B cell (primary cell): Measurements from ENCODE around the gene B9D2. TPM values are rescaled to one million over a fixed set of nuclear protein-coding genes. Genes with fewer than 3 reads are reported as not detected.

ENCODE experiments used
- ATAC-seq: fragments of 200-7000 bp; cut with Tn5 transposase; one replicate; pipeline ENCODE4 v1.10.0; 2021; ENCODE audit warnings: low read depth, mild to moderate bottlenecking, moderate number of reproducible peaks, moderate library complexity
- CTCF ChIA-PET: fragments of 350-600 bp; sonication (Branson Sonifier 250); formaldehyde crosslinking; loops from one replicate; lab custom pipeline; 2021; ENCODE audit warnings: antibody characterized with exemption, inconsistent platforms; lab: Charles Lee
- POLR2A ChIA-PET: fragments of 350-600 bp; sonication (Branson Sonifier 250); formaldehyde crosslinking; loops from one replicate; lab custom pipeline; 2021; ENCODE audit warnings: antibody characterized with exemption; lab: Charles Lee
- DNase-seq: peaks from one replicate; pipeline ENCODE4 v3.0.0; 2013
- H2AFZ ChIP-seq: 2 replicates; pipeline ENCODE4 v1.6.1; 2012; ENCODE audit warnings: mild to moderate bottlenecking, low read depth, low read length; ENCODE audit not compliant: insufficient read depth, poor library complexity, severe bottlenecking
- H3K27ac ChIP-seq, 2 donors: 1 replicate in 1 of 2; 2 replicates in 1 of 2; pipeline ENCODE4 v1.5.1; 2012 to 2013; ENCODE audit warnings: low read length in 2 of 2, mild to moderate bottlenecking in 2 of 2, moderate library complexity in 1 of 2
- H3K27me3 ChIP-seq, 4 experiments: fragments of 200-600 bp in 1 of 4; sonication (generic) in 1 of 4; replicated peaks in 1 of 4; 1 replicate in 2 of 4; 2 replicates in 2 of 4; pipeline versions ENCODE4 v1.6.1 to v1.7.0; 2013 to 2016; ENCODE audit warnings: low read length in 3 of 4, mild to moderate bottlenecking in 2 of 4, mixed read lengths in 1 of 4, moderate library complexity in 1 of 4; ENCODE audit not compliant: insufficient read depth in 4 of 4, control insufficient read depth in 3 of 4; ENCODE audit errors: control extremely low read depth in 1 of 4
- H3K36me3 ChIP-seq, 2 experiments: replicated peaks in 1 of 2; 1 replicate in 1 of 2; 2 replicates in 1 of 2; pipeline versions ENCODE4 v1.6.1 to v1.7.1; 2013; ENCODE audit warnings: low read length in 1 of 2; ENCODE audit not compliant: insufficient read depth in 2 of 2, control insufficient read depth in 1 of 2; ENCODE audit errors: control extremely low read depth in 1 of 2, extremely low read depth in 1 of 2
- H3K4me1 ChIP-seq, 2 donors: fragments of 200-600 bp in 1 of 2; sonication (generic) in 1 of 2; 1 replicate in 1 of 2; 2 replicates in 1 of 2; pipeline versions ENCODE4 v1.5.1 to v1.6.1; 2013 to 2017; ENCODE audit warnings: low read length in 2 of 2; ENCODE audit not compliant: control insufficient read depth in 2 of 2, insufficient read depth in 2 of 2
- H3K4me2 ChIP-seq: replicated peaks from 2 replicates; pipeline ENCODE3; 2012; ENCODE audit warnings: mild to moderate bottlenecking, low read depth, low read length; ENCODE audit not compliant: poor library complexity, severe bottlenecking
- H3K4me3 ChIP-seq, 5 experiments: fragments of 200-600 bp in 1 of 5; sonication (generic) in 1 of 5; 1 replicate in 3 of 5; 2 replicates in 2 of 5; pipeline versions ENCODE4 v1.5.1 to v1.7.0; 2011 to 2016; ENCODE audit warnings: low read length in 4 of 5, mild to moderate bottlenecking in 4 of 5, low read depth in 2 of 5, control low read depth in 1 of 5, moderate library complexity in 1 of 5; ENCODE audit not compliant: insufficient read depth in 1 of 5; ENCODE audit errors: control extremely low read depth in 1 of 5, extremely low read depth in 1 of 5
- H3K79me2 ChIP-seq: fragments of 200-600 bp; sonication (generic); one replicate; pipeline ENCODE4 v1.6.0; 2016; ENCODE audit warnings: low read length; ENCODE audit not compliant: control insufficient read depth, insufficient read depth
- H3K9ac ChIP-seq: fragments of 200-600 bp; sonication (generic); 2 replicates; pipeline ENCODE4 v1.6.1; 2017; ENCODE audit warnings: mild to moderate bottlenecking, low read length, moderate library complexity
- H3K9me3 ChIP-seq, 3 donors: one replicate each; pipeline versions ENCODE4 v1.6.1 to v1.7.1; 2013; ENCODE audit warnings: low read length in 2 of 3; ENCODE audit not compliant: control insufficient read depth in 2 of 3, insufficient read depth in 1 of 3; ENCODE audit errors: control extremely low read depth in 1 of 3
- H4K20me1 ChIP-seq: 2 replicates; pipeline ENCODE4 v1.6.0; 2012; ENCODE audit warnings: mild to moderate bottlenecking, low read length; ENCODE audit not compliant: insufficient read depth, control insufficient read depth, poor library complexity, severe bottlenecking
- H3K27ac Mint-ChIP-seq: one replicate; pipeline ENCODE4 v1.8.0; 2021; ENCODE audit warnings: mixed read lengths
- H3K27me3 Mint-ChIP-seq: one replicate; pipeline ENCODE4 v1.8.0; 2021; ENCODE audit warnings: mixed read lengths
- H3K4me1 Mint-ChIP-seq: one replicate; pipeline ENCODE4 v1.8.0; 2021; ENCODE audit warnings: mixed read lengths
- H3K4me3 Mint-ChIP-seq: one replicate; pipeline ENCODE4 v1.8.0; 2021; ENCODE audit warnings: mixed read lengths
- H3K9me3 Mint-ChIP-seq: one replicate; pipeline ENCODE4 v1.8.0; 2022; ENCODE audit warnings: mixed read lengths; ENCODE audit not compliant: insufficient read depth
- CTCF ChIP-seq: fragments of 200-600 bp; IDR thresholded peaks from one replicate; pipeline ENCODE4 v1.8.0; 2022; ENCODE audit warnings: antibody characterized with exemption, mild to moderate bottlenecking
- EZH2 ChIP-seq: IDR thresholded peaks from 2 replicates; pipeline ENCODE4 v1.6.1; 2012; ENCODE audit warnings: borderline replicate concordance, low read depth, mild to moderate bottlenecking, moderate library complexity, low read length; ENCODE audit not compliant: insufficient read depth, poor library complexity, severe bottlenecking
- WGBS: methylation state at CpG from one replicate; pipeline ENCODE4 v1.1.5; 2013; ENCODE audit warnings: missing lambda C conversion rate; ENCODE audit not compliant: insufficient coverage; 5-methylcytosine and 5-hydroxymethylcytosine counted together
- intact Hi-C: fragments of 100-400 bp; cut with micrococcal nuclease; formaldehyde crosslinking; loops from one replicate; pipeline ENCODE4 v1.10.0; 2022
- polyA plus RNA-seq: library from polyadenylated mRNA; depleted of rRNA; stranded (reverse); fragments of >200 nt; gene quantifications from 2 replicates; pipeline ENCODE4 v1.2.3, GENCODE V29; 2012
- total RNA-seq, 2 donors: library from RNA; stranded (reverse); fragments of 120-200 nt in 1 of 2; gene quantifications; 1 replicate in 1 of 2; 2 replicates in 1 of 2; pipeline versions ENCODE4 v1.2.3 to v1.2.4, GENCODE V29; 2013 to 2022

B9D2 gene
- total and polyA plus RNA-seq, 2 donors (not counting 1 experiment from before 2014, with no cell fraction given): 9.9 to 17.5 TPM

- no peak for TF ChIP-seq CTCF
- H3K9me3 ChIP-seq: no peaks in the 10 kb centered on the region
- H3K4me1 Mint-ChIP-seq: peaks cover 48% of the 10 kb centered on the region
- ATAC-seq (no peak), DNase-seq (no peak)
- POLR2A ChIA-PET: interaction anchor here (0.6 to 5.0 kb wide), 16 partner anchors 10 to 225 kb away, joined by 3 to 69 read pairs (median 6); partner anchors contain the start of genes B9D2 and HNRNPUL1
- peak overlapping the region; percentile 92 for H3K27ac Mint-ChIP-seq
- CTCF ChIA-PET: interaction anchor here (0.6 to 7.6 kb wide), 19 partner anchors 11 to 378 kb away, joined by 3 to 130 read pairs (median 7); partner anchors contain the start of genes B9D2, CCDC97 and HNRNPUL1
- H3K4me3 Mint-ChIP-seq: peak overlapping the region; percentile 93
- intact Hi-C loops: no loop called here
- 0% methylated on average over 10 of the region's 12 CpGs for WGBS
- H3K27ac ChIP-seq: peak overlapping the region; percentile 79 to 91
- H3K4me1 ChIP-seq: peaks cover 28 to 33% of the 10 kb centered on the region in 2 donors
- H3K9ac ChIP-seq: peak overlapping the region; percentile 88
- peak overlapping the region; percentile 67 to 100 (median 92) for H3K4me3 ChIP-seq
- H3K27me3 ChIP-seq: no peaks in the 10 kb centered on the region
- H3K36me3 ChIP-seq: peaks cover 0 to 13% of the 10 kb centered on the region in 2 experiments
- H3K27me3 Mint-ChIP-seq: no peaks in the 10 kb centered on the region
- H2AFZ ChIP-seq: peak overlapping the region; percentile 50
- H4K20me1 ChIP-seq: peaks cover 64% of the 10 kb centered on the region
- no peaks in the 10 kb centered on the region for H3K9me3 Mint-ChIP-seq
- peaks cover 59% of the 10 kb centered on the region for H3K79me2 ChIP-seq
- H3K4me2 ChIP-seq: peak overlapping the region; percentile 95
Measured at GRCh38 chr19:41352279-41352608, 11.7 kb downstream of the B9D2 start.

- Histone ChIP-seq H3K4me1 (peaks cover 28 to 37% of the 10 kb centered on the region in 2 donors), H3K4me2 (peak overlapping the region; percentile 95), H3K9me3 (no peaks in the 10 kb centered on the region), H3K4me3 (peak overlapping the region; percentile 67 to 100 (median 92)), H2AFZ (peak overlapping the region; percentile 63), H4K20me1 (peaks cover 70% of the 10 kb centered on the region), H3K27me3 (no peaks in the 10 kb centered on the region), H3K36me3 (peaks cover 0 to 19% of the 10 kb centered on the region in 2 experiments), H3K79me2 (peaks cover 65% of the 10 kb centered on the region), H3K27ac (peak overlapping the region; percentile 79 to 91), H3K9ac (peak overlapping the region; percentile 88)
- Mint-ChIP-seq H3K9me3 (no peaks in the 10 kb centered on the region), H3K27ac (peak overlapping the region; percentile 92), H3K4me3 (peak overlapping the region; percentile 93), H3K4me1 (peaks cover 43% of the 10 kb centered on the region), H3K27me3 (no peaks in the 10 kb centered on the region)
- ChIA-PET CTCF (interaction anchor here (0.6 to 7.6 kb wide), 18 partner anchors 11 to 377 kb away, joined by 3 to 130 read pairs (median 8); partner anchors contain the start of genes B9D2, CCDC97 and HNRNPUL1), POLR2A (interaction anchor here (0.5 to 5.0 kb wide), 18 partner anchors 9 to 916 kb away, joined by 3 to 69 read pairs (median 6); partner anchors contain the start of genes B9D2 and HNRNPUL1)
- ATAC-seq (peak; percentile 46), DNase-seq (peak; percentile 94)
- TF ChIP-seq CTCF: no peak
- no peak for TF ChIP-seq EZH2
- under 1% methylated on average over 58 of the region's 58 CpGs for WGBS
- intact Hi-C loops: loop anchor here (1.0 kb wide), 2 partner anchors 24 to 41 kb away; partner anchors contain the start of gene CCDC97
Measured at GRCh38 chr19:41351339-41352245, 12.4 kb downstream of the B9D2 start.
